K562 (cell line): ENCODE measurements around the gene ADPRH. TPM values are rescaled to one million over a fixed set of nuclear protein-coding genes. Genes with fewer than 3 reads are reported as not detected.

Source experiments
- CHAMP1 ChIP-seq: fragments of 450-650 bp; IDR thresholded peaks from 2 replicates; pipeline ENCODE4 v1.6.1; 2016; ENCODE audit warnings: mild to moderate bottlenecking
- CREB3 ChIP-seq: fragments of 450-650 bp; conservative IDR thresholded peaks from 2 replicates; pipeline ENCODE4 v1.6.1; 2016; ENCODE audit warnings: missing genetic modification characterization, low read depth, mild to moderate bottlenecking, missing compliant biosample characterization, moderate library complexity
- E2F6 ChIP-seq, 2 experiments: IDR thresholded peaks; 2 replicates each; pipeline ENCODE4 v1.6.1; 2011; ENCODE audit warnings: borderline replicate concordance in 1 of 2, control low read depth in 1 of 2, low read depth in 1 of 2, low read length in 1 of 2, mild to moderate bottlenecking in 1 of 2, mixed read lengths in 1 of 2, moderate library complexity in 1 of 2; ENCODE audit not compliant: insufficient read depth in 1 of 2, insufficient read length in 1 of 2, poor library complexity in 1 of 2, severe bottlenecking in 1 of 2; ENCODE audit errors: extremely low read depth in 1 of 2
- ETV1 ChIP-seq: fragments of 450-650 bp; conservative IDR thresholded peaks from 2 replicates; pipeline ENCODE4 v1.6.1; 2016; ENCODE audit warnings: missing genetic modification characterization, control low read depth, low read depth, missing compliant biosample characterization
- GATAD2B ChIP-seq: fragments of 450-650 bp; IDR thresholded peaks from 2 replicates; pipeline ENCODE4 v1.6.1; 2017; ENCODE audit warnings: mild to moderate bottlenecking, borderline replicate concordance
- HDAC6 ChIP-seq: IDR thresholded peaks from 2 replicates; pipeline ENCODE4 v1.6.1; 2012; ENCODE audit warnings: low read depth, mild to moderate bottlenecking, control low read depth, inconsistent platforms, low read length, moderate library complexity
- HSF4 ChIP-seq: fragments of 250-450 bp; sonication (Bioruptor Pico); IDR thresholded peaks from 2 replicates; pipeline ENCODE4 v2.1.2; 2022; ENCODE audit warnings: mild to moderate bottlenecking, moderate library complexity, borderline replicate concordance
- IRF2 ChIP-seq: sonication (generic); formaldehyde crosslinking; IDR thresholded peaks from 2 replicates; pipeline ENCODE4 v1.8.1; 2022; ENCODE audit warnings: mild to moderate bottlenecking, missing genetic modification reagents
- KHSRP ChIP-seq: fragments of 450-650 bp; IDR thresholded peaks from 2 replicates; pipeline ENCODE4 v1.6.1; 2017
- PATZ1 ChIP-seq: fragments of 250-450 bp; sonication (Bioruptor Pico); IDR thresholded peaks from 2 replicates; pipeline ENCODE4 v1.5.0; 2020; ENCODE audit warnings: mild to moderate bottlenecking, borderline replicate concordance
- PHF8 ChIP-seq: fragments of 200-600 bp; sonication (generic); IDR thresholded peaks from 2 replicates; pipeline ENCODE4 v1.6.1; 2012; ENCODE audit warnings: mixed run types, mild to moderate bottlenecking, inconsistent platforms, low read length, moderate library complexity, borderline replicate concordance
- POLR2H ChIP-seq: IDR thresholded peaks from 2 replicates; pipeline ENCODE4 v1.6.1; 2016; ENCODE audit warnings: missing genetic modification characterization, low read depth, mild to moderate bottlenecking, control low read depth, missing compliant biosample characterization, moderate library complexity
- SFPQ ChIP-seq: fragments of 200-400 bp; formaldehyde crosslinking; IDR thresholded peaks from 2 replicates; pipeline ENCODE4 v1.6.1; 2017; ENCODE audit warnings: mild to moderate bottlenecking, low read depth, low read length, moderate library complexity
- ZBTB34 ChIP-seq: fragments of 250-450 bp; sonication (Bioruptor Pico); IDR thresholded peaks from 2 replicates; pipeline ENCODE4 v1.8.0; 2021; ENCODE audit warnings: mild to moderate bottlenecking, moderate library complexity
- ZNF174 ChIP-seq: fragments of 250-450 bp; sonication (Bioruptor Pico); IDR thresholded peaks from 2 replicates; pipeline ENCODE4 v1.4.0; 2020; ENCODE audit warnings: mild to moderate bottlenecking
- ZNF316 ChIP-seq: fragments of 450-650 bp; IDR thresholded peaks from 2 replicates; pipeline ENCODE4 v1.6.1; 2016
- ZNF699 ChIP-seq: fragments of 250-450 bp; sonication (Bioruptor Pico); IDR thresholded peaks from 2 replicates; pipeline ENCODE4 v1.8.0; 2021; ENCODE audit warnings: mild to moderate bottlenecking, moderate library complexity; ENCODE audit not compliant: insufficient replicate concordance
- polyA plus RNA-seq, 8 experiments: library from polyadenylated mRNA; depleted of rRNA in 4 of 8; stranded (reverse) in 5 of 8; unstranded in 3 of 8; fragments of >200 nt; fragmentation: Nextera tagmentation in 2 of 8; fragmentation: Illumina TruSeq in 1 of 8; extraction: Ambion mirVana in 2 of 8; extraction: Trizol in 1 of 8; gene quantifications; 2 replicates each; pipeline versions ENCODE4 v1.2.1 to v1.2.3, GENCODE V29; 2011 to 2014; ENCODE audit warnings: inconsistent platforms in 1 of 8, missing spikeins in 1 of 8
- total RNA-seq, 7 experiments: library from RNA; depleted of rRNA in 6 of 7; stranded (reverse); fragments of >200 nt in 6 of 7; fragmentation: Illumina TruSeq in 2 of 7; extraction: Trizol in 2 of 7; gene quantifications; 2 replicates each; pipeline versions ENCODE4 v1.2.1 to v1.2.3, GENCODE V29; 2011 to 2021; ENCODE audit warnings: low replicate concordance in 1 of 7

The ADPRH gene
- total and polyA plus RNA-seq, 9 of the 15 experiments (the other 6 are each of a cell fraction or from before 2014, with no cell fraction given), result 0.01 to 1.4 (median 0.65) TPM

GRCh38 chr3:119559441-119559963 is 19.8 kb upstream of the ADPRH start, which contains the start of gene CD80 (continued):
- TF ChIP-seq ZBTB34 (CRISPR knock-in tag) (no peak), CHAMP1 (no peak), CREB3 (no peak), ZNF174 (no peak), ZNF699 (CRISPR knock-in tag) (no peak), POLR2H (tag) (peak; percentile 68), E2F6 (IDR thresholded peaks at IDR 0.05; ENCODE audit: borderline replicate concordance in 1 of 2, extremely low read depth in 1 of 2, insufficient read depth in 1 of 2, insufficient read length in 1 of 2, low read depth in 1 of 2, low read length in 1 of 2, poor library complexity in 1 of 2, severe bottlenecking in 1 of 2) (no peak), SFPQ (no peak), ETV1 (tag) (no peak), HSF4 (no peak), KHSRP (no peak), GATAD2B (no peak), IRF2 (no peak), HDAC6 (no peak), PHF8 (no peak), PATZ1 (CRISPR knock-in tag) (no peak), ZNF316 (peak; percentile 31; the same call in 1 of the 2 replicates)
